ENCODE results near the gene TBX6. TPM values are rescaled to one million over a fixed set of nuclear protein-coding genes. Genes with fewer than 3 reads are reported as not detected.

The TBX6 gene
- total RNA-seq, 2 donors from 2014 or later: 1.8 to 2.6 TPM

DNA sequence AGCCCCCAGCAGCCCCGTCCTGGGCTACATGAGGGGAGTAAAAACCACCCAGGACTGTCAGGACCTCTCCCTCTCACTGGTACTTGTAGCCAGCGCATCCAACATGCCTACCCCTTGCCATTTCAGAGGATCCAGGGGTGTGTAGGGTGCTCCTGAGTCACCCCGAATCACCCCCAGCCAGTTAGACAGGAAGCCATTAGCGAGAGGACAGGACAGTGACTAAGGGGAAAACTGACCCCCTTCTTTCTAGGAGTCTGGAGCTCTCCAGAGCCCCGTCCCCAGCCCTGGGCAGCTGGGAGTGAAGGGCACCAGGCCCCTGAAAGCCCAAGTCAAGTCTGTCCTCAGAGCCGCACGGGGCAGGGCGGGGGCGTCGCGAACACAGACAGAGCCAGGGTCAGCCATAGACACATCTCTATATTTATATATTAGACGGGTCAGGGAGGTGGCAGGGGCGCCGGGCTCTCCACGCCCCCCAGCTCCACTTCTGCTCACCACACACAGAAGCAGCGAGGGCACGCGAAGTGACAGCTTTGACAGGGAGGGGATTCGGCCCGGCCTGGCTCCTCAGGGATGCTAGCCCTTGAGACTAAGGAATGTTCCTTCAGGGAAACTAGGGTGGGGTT, 22.1 kb upstream of the TBX6 start:
- TF ChIP-seq POLR2A (IDR thresholded peaks at IDR 0.05) (no peak), CTCF (IDR thresholded peaks at IDR 0.05) (no peak)
- Histone ChIP-seq H3K9me3 (no peaks in the 10 kb centered on the region), H3K27me3 (no peaks in the 10 kb centered on the region), H3K36me3 (replicated peaks in 1 of 2; ENCODE audit: insufficient read depth in 1 of 2, low read depth in 2 of 2) (peaks cover 0 to 3% of the 10 kb centered on the region in 2 donors), H3K27ac (no peak overlapping the region), H3K4me3 (no peak overlapping the region), H3K4me1 (no peaks in the 10 kb centered on the region)
- 85 to 88% methylated on average over 11 to 20 of the region's 20 CpGs for WGBS, 2 donors
- ATAC-seq (no peak), DNase-seq (no peak)
- intact Hi-C loops (cut with DNase I): loop anchor here (10.0 kb wide), 1 partner anchor 51 kb away; no protein-coding TSS in a partner anchor

- Histone ChIP-seq H3K4me3 (no peak within 1 kb of the TSS), H3K9me3 (no peaks in the 10 kb centered on the region), H3K36me3 (replicated peaks in 1 of 2; ENCODE audit: insufficient read depth in 1 of 2, low read depth in 2 of 2) (peaks cover 0 to 3% of the 10 kb centered on the region in 2 donors), H3K27ac (no peak within 1 kb of the TSS), H3K27me3 (no peaks in the 10 kb centered on the region), H3K4me1 (no peaks in the 10 kb centered on the region)
- no peak for TF ChIP-seq POLR2A (IDR thresholded peaks at IDR 0.05)
- no peak for TF ChIP-seq CTCF (IDR thresholded peaks at IDR 0.05)
- intact Hi-C loops (cut with DNase I): loop anchor here (10.0 kb wide), 1 partner anchor 52 kb away; no protein-coding TSS in a partner anchor
- no peak for DNase-seq
- 62 to 88% methylated on average over 15 to 20 of the region's 20 CpGs for WGBS, 2 donors
- no peak for ATAC-seq
Measured at GRCh38 chr16:30113031-30113710, 21.4 kb upstream of the TBX6 start, which contains the start of gene GDPD3. GDPD3 (minus strand) TSS chr16:30113537; CDS start chr16:30113478, 59 bp downstream.

- Histone ChIP-seq H3K4me1 (no peaks in the 10 kb centered on the region), H3K4me3 (no peak overlapping the region), H3K27me3 (no peaks in the 10 kb centered on the region), H3K36me3 (replicated peaks in 1 of 2; ENCODE audit: insufficient read depth in 1 of 2, low read depth in 2 of 2) (peaks cover 0 to under 1% of the 10 kb centered on the region in 2 donors), H3K9me3 (no peaks in the 10 kb centered on the region), H3K27ac (no peak overlapping the region)
- WGBS, 2 donors: 80 to 86% methylated on average over 20 to 28 of the region's 29 CpGs
- peak in 6 of 7 experiments; percentile 23 to 50 (median 32) for TF ChIP-seq CTCF (IDR thresholded peaks at IDR 0.05)
- no peak for TF ChIP-seq POLR2A (IDR thresholded peaks at IDR 0.05)
- DNase-seq (peak in 3 of 4 donors; percentile 37 to 51 (median 39)), ATAC-seq (peak; percentile 50)
- intact Hi-C loops (cut with DNase I): loop anchor here (10.0 kb wide), 1 partner anchor 52 kb away; no protein-coding TSS in a partner anchor
Measured at GRCh38 chr16:30112197-30113030, 20.7 kb upstream of the TBX6 start.

DNA sequence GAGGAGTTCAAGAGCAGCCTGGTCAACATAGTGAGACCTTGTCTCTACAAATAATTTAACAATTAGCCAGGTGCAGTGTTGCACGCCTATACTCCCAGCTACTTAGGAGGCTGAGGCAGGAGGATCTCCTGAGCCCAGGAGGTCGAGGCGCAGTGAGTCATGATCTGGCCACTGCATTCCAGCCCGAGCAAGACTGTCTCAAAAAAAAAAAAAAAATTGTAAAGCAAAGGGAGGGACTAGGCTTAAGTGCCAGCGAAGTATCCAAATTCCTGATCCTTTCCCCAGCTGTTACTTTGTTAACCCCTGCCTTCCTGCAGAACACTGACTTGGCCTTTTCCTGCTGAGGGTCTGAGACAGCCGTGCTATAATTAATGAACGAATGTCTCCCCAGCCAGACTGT, 18.9 kb upstream of the TBX6 start:
- no peaks in the 10 kb centered on the region for H3K4me1 ChIP-seq
- H3K4me3 ChIP-seq: no peak overlapping the region
- no peak overlapping the region for H3K27ac ChIP-seq
- TF ChIP-seq CTCF (IDR thresholded peaks at IDR 0.05): no peak
- no peak for TF ChIP-seq POLR2A (IDR thresholded peaks at IDR 0.05)
- WGBS, 2 donors: 74 to 83% methylated on average over 7 of the region's 7 CpGs
- intact Hi-C loops (cut with DNase I): loop anchor here (10.0 kb wide), 1 partner anchor 54 kb away; no protein-coding TSS in a partner anchor
- no peaks in the 10 kb centered on the region for H3K9me3 ChIP-seq
- no peak for DNase-seq
- no peak for ATAC-seq
- no peaks in the 10 kb centered on the region for H3K27me3 ChIP-seq
- H3K36me3 ChIP-seq (replicated peaks in 1 of 2; ENCODE audit: insufficient read depth in 1 of 2, low read depth in 2 of 2): no peaks in the 10 kb centered on the region

All from body of pancreas (tissue), 4 donors.